Caco-2 (cell line): ENCODE results near the gene ASAP2. TPM values are rescaled to one million over a fixed set of nuclear protein-coding genes. Genes with fewer than 3 reads are reported as not detected.

Source experiments
- BruUV-seq: library from RNA; stranded (reverse); fragments of 400-500 nt; replicated peaks from 2 replicates; lab custom pipeline; 2021; lab: Mats Ljungman, UMichigan
- CTCF ChIA-PET: fragments of 300-600 bp; sonication (Branson Sonifier 250); formaldehyde crosslinking; loops from one replicate; lab custom pipeline; 2022; ENCODE audit warnings: antibody characterized with exemption; lab: Charles Lee
- POLR2A ChIA-PET: fragments of 300-600 bp; sonication (Branson Sonifier 250); formaldehyde crosslinking; loops from one replicate; lab custom pipeline; 2022; ENCODE audit warnings: antibody characterized with exemption; lab: Charles Lee
- DNase-seq, 2 experiments: peaks; one replicate each; pipeline versions ENCODE4 v3.0.0 to v3.0.0-alpha.2; 2020 to 2022
- H3K27me3 ChIP-seq: replicated peaks from 2 replicates; pipeline ENCODE4 v1.6.0; 2011; ENCODE audit warnings: low read length; ENCODE audit not compliant: control insufficient read depth, insufficient read depth
- H3K36me3 ChIP-seq: 2 replicates; pipeline ENCODE4 v1.5.1; 2011; ENCODE audit warnings: low read length; ENCODE audit not compliant: control insufficient read depth, insufficient read depth
- H3K4me1 ChIP-seq: fragments of 250-450 bp; sonication (Bioruptor Pico); 2 replicates; pipeline ENCODE4 v1.5.1; 2020; ENCODE audit warnings: mild to moderate bottlenecking
- H3K4me3 ChIP-seq: 2 replicates; pipeline ENCODE4 v1.5.1; 2011; ENCODE audit warnings: low read depth, mild to moderate bottlenecking, control low read depth, low read length
- H3K9me3 ChIP-seq: fragments of 250-450 bp; sonication (Bioruptor Pico); 2 replicates; pipeline ENCODE4 v1.5.1; 2020; ENCODE audit warnings: mild to moderate bottlenecking, moderate library complexity
- H3K27ac Mint-ChIP-seq: one replicate; pipeline ENCODE4 v1.8.0; 2022; ENCODE audit warnings: mixed read lengths; ENCODE audit not compliant: unreplicated experiment
- H3K27me3 Mint-ChIP-seq: one replicate; pipeline ENCODE4 v1.8.0; 2022; ENCODE audit warnings: mixed read lengths; ENCODE audit not compliant: insufficient read depth, unreplicated experiment
- H3K36me3 Mint-ChIP-seq: one replicate; pipeline ENCODE4 v1.8.0; 2022; ENCODE audit warnings: mild to moderate bottlenecking, mixed read lengths; ENCODE audit not compliant: insufficient read depth, unreplicated experiment
- H3K4me1 Mint-ChIP-seq: one replicate; pipeline ENCODE4 v1.8.0; 2022; ENCODE audit warnings: low read depth, mixed read lengths; ENCODE audit not compliant: unreplicated experiment
- H3K4me3 Mint-ChIP-seq: one replicate; pipeline ENCODE4 v1.8.0; 2022; ENCODE audit warnings: mild to moderate bottlenecking, moderate library complexity, mixed read lengths; ENCODE audit not compliant: unreplicated experiment
- H3K9me3 Mint-ChIP-seq: one replicate; pipeline ENCODE4 v1.8.0; 2022; ENCODE audit warnings: mixed read lengths; ENCODE audit not compliant: unreplicated experiment
- intact Hi-C: fragments of 100-400 bp; cut with micrococcal nuclease; formaldehyde crosslinking; loops from one replicate; pipeline ENCODE4 v1.10.0; 2022; ENCODE audit not compliant: unreplicated experiment
- total RNA-seq: library from RNA; stranded (reverse); gene quantifications from 2 replicates; pipeline ENCODE4 v1.2.3, GENCODE V29; 2022
- TF ChIP-seq, protein P1 (sequence below), 2 experiments: fragments of 200-600 bp in 1 of 2; IDR thresholded peaks; 1 replicate in 1 of 2; 2 replicates in 1 of 2; pipeline versions ENCODE4 v1.5.1 to v1.8.0; 2011 to 2022; ENCODE audit warnings: antibody characterized with exemption in 1 of 2, control low read depth in 1 of 2, inconsistent platforms in 1 of 2, low read depth in 1 of 2, low read length in 1 of 2, mild to moderate bottlenecking in 1 of 2, moderate library complexity in 1 of 2; ENCODE audit not compliant: insufficient read depth in 1 of 2, severe bottlenecking in 1 of 2, unreplicated experiment in 1 of 2

Gene ASAP2
- total RNA-seq, 1 experiment from 2014 or later = 25.6 TPM

- Mint-ChIP-seq H3K36me3 (no peaks in the 10 kb centered on the region), H3K4me1 (peaks cover 10% of the 10 kb centered on the region), H3K27ac (no peak overlapping the region), H3K4me3 (no peak overlapping the region), H3K27me3 (no peaks in the 10 kb centered on the region), H3K9me3 (no peaks in the 10 kb centered on the region)
- H3K4me3 ChIP-seq = no peak overlapping the region
- BruUV-seq = no TSS peak
- no peak for DNase-seq
- H3K27me3 ChIP-seq = no peaks in the 10 kb centered on the region
- intact Hi-C loops = no loop called here
- TF ChIP-seq, protein P1, sequence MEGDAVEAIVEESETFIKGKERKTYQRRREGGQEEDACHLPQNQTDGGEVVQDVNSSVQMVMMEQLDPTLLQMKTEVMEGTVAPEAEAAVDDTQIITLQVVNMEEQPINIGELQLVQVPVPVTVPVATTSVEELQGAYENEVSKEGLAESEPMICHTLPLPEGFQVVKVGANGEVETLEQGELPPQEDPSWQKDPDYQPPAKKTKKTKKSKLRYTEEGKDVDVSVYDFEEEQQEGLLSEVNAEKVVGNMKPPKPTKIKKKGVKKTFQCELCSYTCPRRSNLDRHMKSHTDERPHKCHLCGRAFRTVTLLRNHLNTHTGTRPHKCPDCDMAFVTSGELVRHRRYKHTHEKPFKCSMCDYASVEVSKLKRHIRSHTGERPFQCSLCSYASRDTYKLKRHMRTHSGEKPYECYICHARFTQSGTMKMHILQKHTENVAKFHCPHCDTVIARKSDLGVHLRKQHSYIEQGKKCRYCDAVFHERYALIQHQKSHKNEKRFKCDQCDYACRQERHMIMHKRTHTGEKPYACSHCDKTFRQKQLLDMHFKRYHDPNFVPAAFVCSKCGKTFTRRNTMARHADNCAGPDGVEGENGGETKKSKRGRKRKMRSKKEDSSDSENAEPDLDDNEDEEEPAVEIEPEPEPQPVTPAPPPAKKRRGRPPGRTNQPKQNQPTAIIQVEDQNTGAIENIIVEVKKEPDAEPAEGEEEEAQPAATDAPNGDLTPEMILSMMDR (IDR thresholded peaks at IDR 0.05; ENCODE audit: insufficient read depth in 1 of 2, low read depth in 1 of 2, low read length in 1 of 2, severe bottlenecking in 1 of 2, unreplicated experiment in 1 of 2) = no peak
- ChIA-PET POLR2A (no interaction called here), CTCF (no interaction called here)
- peaks cover 9% of the 10 kb centered on the region for H3K4me1 ChIP-seq
- H3K36me3 ChIP-seq = no peaks in the 10 kb centered on the region
- H3K9me3 ChIP-seq = no peaks in the 10 kb centered on the region
These were observed 10.0 kb upstream of the ASAP2 start for GRCh38 chr2:9196637-9197036.

- H3K4me3 Mint-ChIP-seq = no peak overlapping the region
- H3K9me3 ChIP-seq = no peaks in the 10 kb centered on the region
- ChIA-PET CTCF (no interaction called here), POLR2A (no interaction called here)
- H3K4me3 ChIP-seq = no peak overlapping the region
- no peak for DNase-seq
- H3K27me3 Mint-ChIP-seq = no peaks in the 10 kb centered on the region
- H3K9me3 Mint-ChIP-seq = no peaks in the 10 kb centered on the region
- BruUV-seq = no TSS peak
- H3K27me3 ChIP-seq = no peaks in the 10 kb centered on the region
- TF ChIP-seq, protein P1 (IDR thresholded peaks at IDR 0.05; ENCODE audit: insufficient read depth in 1 of 2, low read depth in 1 of 2, low read length in 1 of 2, severe bottlenecking in 1 of 2, unreplicated experiment in 1 of 2) = no peak
- intact Hi-C loops = no loop called here
- peaks cover 10% of the 10 kb centered on the region for H3K4me1 Mint-ChIP-seq
- no peaks in the 10 kb centered on the region for H3K36me3 Mint-ChIP-seq
- no peaks in the 10 kb centered on the region for H3K36me3 ChIP-seq
- no peak overlapping the region for H3K27ac Mint-ChIP-seq
- H3K4me1 ChIP-seq = peaks cover 12% of the 10 kb centered on the region
These were observed 8.7 kb upstream of the ASAP2 start for GRCh38 chr2:9197916-9198315.

GRCh38 chr2:9199716-9200632 is 6.6 kb upstream of the ASAP2 start:
- CTCF ChIA-PET = no interaction called here
- DNase-seq = no peak
- POLR2A ChIA-PET = no interaction called here
- Mint-ChIP-seq H3K27ac (no peak overlapping the region), H3K36me3 (no peaks in the 10 kb centered on the region), H3K4me1 (peaks cover 10% of the 10 kb centered on the region), H3K4me3 (no peak overlapping the region), H3K27me3 (no peaks in the 10 kb centered on the region), H3K9me3 (no peaks in the 10 kb centered on the region)
- no TSS peak for BruUV-seq
- Histone ChIP-seq H3K27me3 (no peaks in the 10 kb centered on the region), H3K4me3 (no peak overlapping the region), H3K4me1 (peaks cover 16% of the 10 kb centered on the region), H3K9me3 (no peaks in the 10 kb centered on the region), H3K36me3 (no peaks in the 10 kb centered on the region)
- TF ChIP-seq, protein P1 (IDR thresholded peaks at IDR 0.05; ENCODE audit: insufficient read depth in 1 of 2, low read depth in 1 of 2, low read length in 1 of 2, severe bottlenecking in 1 of 2, unreplicated experiment in 1 of 2) = no peak
- intact Hi-C loops = no loop called here
